Inferior parietal cortex (tissue), 1 donor: ENCODE data around the gene LPCAT1.
"Not testable (repeated sequence)": the region's sequence is repeated elsewhere in the genome, so short reads cannot be mapped to it uniquely, and the experiment has no call there.

Experiments used
- DNase-seq: peaks from one replicate; pipeline ENCODE4 v3.0.0-alpha.2; 2016; ENCODE audit errors: extremely low spot score

Gene LPCAT1

DNA sequence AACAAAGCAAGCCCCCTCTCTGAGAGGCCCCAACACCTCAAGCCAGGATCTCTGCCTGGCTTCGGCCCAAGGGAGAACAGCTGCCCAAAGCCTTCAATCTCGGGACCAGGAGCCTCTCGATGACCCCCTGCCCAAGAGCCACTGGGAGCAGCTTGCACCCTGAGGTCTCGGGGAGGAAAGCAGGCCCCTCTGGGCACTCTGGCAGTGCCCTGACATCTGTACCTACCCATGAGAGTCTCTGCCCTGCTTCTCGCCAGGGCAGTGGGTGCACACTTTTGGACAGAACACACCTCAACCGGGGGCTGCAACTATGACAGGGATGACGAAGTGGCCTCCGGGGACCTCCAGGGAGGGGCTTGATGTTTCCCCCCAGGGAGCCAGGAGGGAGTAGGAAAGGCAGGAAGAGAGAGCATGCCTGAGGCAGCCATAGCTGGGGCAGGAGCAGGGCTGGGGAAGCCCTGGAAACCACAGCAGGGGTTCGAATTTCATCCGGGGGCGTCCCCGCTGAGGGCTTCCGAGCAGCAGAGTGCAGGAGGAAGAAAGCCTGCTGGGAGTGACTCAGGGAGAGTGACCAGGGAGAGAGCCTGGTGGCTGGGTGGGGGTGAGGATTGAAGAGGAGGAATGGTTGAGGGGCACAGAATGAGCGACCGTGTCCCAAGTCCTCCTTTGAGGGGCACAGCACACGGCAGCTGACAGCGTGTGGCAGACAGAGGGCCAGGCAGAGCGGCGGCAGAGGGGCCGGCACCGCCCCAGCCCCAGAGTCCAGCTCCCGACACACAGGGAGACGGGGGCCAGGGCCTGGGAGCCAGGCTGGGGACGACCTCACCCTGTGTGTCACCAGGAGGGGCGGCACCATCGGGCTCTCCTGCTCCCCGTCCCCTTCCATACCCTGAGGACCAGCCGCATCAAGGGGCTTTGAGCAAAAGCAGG is 1.8 kb downstream of the LPCAT1 start:
- DNase-seq: no peak

- no peak for DNase-seq
These were observed 2.8 kb downstream of the LPCAT1 start for GRCh38 chr5:1520791-1521453.

DNA sequence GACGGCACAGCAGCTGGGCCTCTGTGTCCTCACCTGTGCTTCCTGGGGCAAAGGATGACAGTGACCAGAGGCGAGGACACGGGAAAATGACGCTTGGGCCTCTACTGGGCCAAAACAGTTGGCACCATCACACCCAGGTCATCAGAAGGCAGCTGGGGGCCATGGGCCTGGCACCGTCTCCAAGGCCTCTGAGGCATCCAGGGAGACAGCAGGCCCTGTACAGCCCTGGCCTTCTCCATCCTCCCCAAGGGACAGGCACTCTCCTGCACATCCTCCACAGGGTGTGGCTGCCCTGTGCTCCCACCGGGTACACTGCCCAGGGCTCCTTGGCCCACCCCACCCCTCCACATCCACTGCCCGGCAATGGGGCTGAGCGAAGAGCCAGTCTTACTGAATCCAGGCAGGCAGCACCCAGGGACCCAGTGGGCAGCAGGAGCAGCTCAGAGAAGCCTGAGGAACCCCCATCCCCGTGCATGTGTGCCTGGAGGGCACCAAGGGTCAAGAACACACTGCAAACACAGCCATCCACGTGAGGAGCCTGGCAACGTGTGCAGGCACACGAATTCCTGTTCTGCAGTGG is 4.0 kb downstream of the LPCAT1 start:
- DNase-seq: no peak

DNA sequence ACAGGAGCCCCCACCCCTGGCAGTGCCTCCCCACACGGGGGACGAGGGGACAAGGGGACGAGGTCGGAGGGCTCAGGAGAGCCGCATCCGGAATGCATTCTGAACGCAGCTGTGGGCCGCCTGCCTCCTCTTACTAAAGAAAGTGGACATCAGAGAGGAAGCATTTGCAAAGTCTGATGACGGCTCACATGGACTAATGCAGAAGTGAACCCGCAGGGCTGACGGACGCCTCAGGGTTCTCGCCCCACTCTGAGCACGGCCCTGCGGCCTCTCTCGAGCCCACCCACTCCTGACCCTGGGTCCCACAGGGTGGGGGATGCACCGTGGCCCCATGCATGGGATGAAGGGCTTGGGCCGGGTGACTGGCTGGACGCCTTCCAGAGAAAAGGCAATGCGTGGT is 5.9 kb downstream of the LPCAT1 start:
- DNase-seq: no peak

DNA sequence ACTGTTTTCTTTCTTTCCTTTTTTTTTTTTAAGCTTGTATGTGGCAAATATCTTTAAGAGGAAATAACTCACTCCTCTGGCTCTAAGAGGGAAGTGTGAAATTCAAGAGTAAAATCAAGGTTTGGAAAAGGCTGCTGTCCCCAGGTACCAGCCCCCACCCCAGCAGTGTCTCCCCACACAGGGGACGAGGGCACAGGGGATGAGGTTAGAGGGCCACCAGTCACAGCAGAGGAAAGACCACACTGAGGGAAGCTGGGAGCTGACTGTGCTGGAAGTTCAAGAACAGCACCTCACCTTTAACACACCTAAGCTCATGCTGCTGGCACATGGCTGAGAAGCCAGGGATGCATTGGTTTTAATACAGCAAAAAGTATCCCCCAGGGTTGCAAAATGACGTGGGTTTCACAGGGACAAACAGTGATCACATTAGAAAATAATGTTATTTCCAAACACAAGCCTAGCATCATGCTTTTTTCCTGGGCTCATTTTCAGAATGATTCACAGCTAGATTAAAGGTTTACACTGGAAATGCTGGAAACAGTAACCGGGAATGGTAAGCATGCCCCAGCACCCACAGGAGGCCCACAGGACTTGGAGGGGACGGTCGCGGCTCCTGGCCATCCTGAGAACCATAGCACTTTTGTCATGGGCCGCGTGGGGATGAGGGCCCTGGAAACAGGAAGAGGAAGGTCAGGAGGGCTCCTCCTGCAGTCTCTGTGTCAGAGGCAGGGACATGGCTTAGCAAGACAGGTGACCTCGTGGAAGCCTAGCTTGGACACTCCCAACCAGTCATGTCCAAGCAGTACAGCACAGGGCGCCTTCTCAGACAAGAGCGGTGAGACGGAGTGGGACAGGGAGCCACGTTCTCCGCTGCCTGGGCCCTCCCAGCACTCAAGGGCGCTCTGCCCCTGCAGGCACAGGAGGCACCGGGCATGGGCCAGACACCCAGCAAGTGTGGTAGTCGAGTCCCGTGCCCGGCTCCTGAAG is 6.9 kb downstream of the LPCAT1 start:
- no peak for DNase-seq

- no peak for DNase-seq
These were observed 7.7 kb downstream of the LPCAT1 start for GRCh38 chr5:1515921-1516571.

GRCh38 chr5:1515311-1515920 is 8.3 kb downstream of the LPCAT1 start:
- no peak for DNase-seq

- DNase-seq: not testable (repeated sequence)
These were observed 8.9 kb downstream of the LPCAT1 start for GRCh38 chr5:1514819-1515310.

- no peak for DNase-seq
These were observed 9.5 kb downstream of the LPCAT1 start for GRCh38 chr5:1514027-1514818.

DNA sequence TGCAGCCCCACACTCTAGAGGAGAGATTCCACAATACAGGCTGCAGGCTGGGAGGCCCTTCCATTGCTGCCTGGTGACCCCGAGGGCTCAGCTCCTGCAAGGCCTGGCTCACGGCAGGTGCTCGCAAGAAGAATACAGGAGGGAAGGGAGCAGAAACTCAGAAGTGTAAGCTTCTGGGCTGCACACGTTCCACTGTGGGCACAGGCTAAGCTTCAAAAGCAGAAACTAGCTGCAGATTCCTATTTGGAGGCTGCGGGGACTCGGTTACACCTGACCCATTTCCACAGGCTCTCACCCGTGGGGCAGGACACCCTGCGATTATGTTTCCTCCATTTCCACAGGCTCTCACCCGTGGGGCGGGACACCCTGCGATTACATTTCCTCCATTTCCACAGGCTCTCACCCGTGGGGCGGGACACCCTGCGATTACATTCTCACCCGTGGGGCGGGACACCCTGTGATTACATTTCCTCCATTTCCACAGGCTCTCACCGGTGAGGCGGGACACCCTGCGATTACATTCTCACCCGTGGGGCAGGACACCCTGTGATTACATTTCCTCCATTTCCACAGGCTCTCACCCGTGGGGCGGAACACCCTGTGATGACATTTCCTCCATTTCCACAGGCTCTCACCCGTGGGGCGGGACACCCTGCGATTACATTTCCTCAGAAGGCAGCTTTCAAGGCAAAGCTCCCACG is 10.3 kb downstream of the LPCAT1 start:
- DNase-seq: no peak

GRCh38 chr5:1512541-1513291 is 11.0 kb downstream of the LPCAT1 start:
- no peak for DNase-seq

DNA sequence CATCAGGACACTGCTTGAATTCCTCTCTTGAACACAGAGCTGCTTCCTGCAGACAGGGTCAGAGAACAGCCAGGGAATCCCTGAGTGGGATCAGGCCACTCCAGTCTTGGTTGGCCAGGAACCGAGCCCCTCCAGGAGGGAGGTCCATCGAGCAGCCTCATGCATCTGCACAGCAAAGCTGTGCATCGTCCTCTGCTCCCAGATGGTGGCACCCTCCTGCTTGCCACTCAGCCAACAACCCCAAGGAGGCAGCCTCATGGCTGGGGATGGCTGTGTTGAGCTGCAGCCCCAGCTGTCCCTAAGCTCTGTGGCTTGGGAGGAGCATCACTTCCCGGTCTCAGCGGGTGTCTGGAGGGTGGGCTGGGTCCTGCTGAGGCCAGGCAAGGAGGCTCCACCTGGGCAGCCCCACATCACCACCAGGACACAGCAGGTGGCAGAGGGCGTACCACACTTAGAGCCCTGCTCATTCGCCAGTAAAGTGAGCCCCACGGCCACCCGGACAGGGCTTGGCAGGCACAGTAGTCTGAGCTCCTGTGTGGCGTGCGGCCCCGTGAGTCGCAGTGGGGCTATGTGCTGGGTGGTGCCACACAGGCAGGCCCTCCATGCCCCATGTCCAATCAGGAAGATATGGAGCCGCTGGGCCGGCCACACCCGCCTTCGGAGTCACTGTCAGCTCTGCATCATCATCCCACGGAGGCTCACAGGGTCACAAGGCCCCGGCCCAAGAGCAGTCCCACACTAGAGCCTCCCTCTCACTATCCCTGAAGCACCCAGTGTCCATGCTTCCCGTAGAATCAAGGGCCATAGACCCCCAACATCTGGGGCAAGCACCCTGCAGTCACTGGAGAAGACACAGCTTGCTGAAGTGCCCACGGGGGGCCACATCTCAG is 11.9 kb downstream of the LPCAT1 start:
- DNase-seq: no peak

DNA sequence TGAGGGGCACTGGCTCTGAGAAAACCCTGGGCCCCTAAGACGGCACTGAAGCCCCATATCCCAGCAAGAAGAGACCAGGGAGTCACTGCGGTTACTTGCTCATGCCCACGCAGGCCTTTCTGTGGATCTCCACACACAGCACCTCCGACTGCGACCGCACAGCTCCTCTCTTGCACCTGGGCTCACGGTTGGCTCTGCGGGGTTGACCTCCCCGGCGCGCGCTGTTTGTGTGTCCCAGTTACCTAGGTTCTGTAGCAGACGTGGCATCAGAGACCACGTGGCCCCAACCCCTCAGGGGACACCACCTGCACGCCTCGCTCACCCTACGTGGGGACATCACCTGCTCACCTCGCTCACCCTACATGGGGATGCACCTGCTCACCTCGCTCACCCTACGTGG is 12.7 kb downstream of the LPCAT1 start:
- DNase-seq: no peak

GRCh38 chr5:1510631-1511030 is 13.1 kb downstream of the LPCAT1 start:
- DNase-seq: no peak

GRCh38 chr5:1510151-1510561 is 13.6 kb downstream of the LPCAT1 start:
- no peak for DNase-seq

DNA sequence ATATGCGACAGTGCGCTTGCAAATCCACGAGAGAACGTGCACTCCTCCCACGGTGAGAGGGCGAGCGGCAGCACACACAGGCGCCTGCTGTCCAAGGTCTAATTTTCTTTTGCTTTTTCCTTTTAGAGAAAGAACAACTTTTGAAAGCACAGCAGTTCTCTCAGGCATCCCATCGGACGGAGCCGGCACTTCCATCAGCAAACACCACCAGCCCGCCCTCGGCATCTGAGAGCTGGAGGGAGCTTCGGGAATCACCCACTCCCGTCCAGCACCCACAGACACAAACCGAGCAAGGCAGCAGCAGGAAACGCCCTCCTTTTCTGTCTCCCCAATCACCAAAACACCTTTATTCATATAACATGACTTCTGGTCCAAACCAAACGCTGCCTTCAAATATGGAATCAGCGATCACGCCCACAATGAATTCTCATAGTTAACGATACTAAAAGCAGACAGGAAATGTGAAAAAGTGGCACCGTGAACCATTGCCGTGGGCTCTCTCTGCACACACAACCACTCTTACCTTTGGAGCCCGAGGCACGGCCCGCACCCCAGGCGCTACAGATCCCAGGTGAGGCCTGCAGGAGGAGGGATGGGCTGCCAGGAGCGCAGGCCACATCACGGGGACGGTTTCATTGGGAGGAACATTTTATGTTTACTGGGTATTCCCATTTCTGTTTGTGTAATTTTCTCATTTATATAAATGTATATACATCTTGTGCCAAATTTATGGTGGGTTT is 14.2 kb downstream of the LPCAT1 start:
- no peak for DNase-seq
